ENCODE results near the gene LBH.

The LBH gene

DNA sequence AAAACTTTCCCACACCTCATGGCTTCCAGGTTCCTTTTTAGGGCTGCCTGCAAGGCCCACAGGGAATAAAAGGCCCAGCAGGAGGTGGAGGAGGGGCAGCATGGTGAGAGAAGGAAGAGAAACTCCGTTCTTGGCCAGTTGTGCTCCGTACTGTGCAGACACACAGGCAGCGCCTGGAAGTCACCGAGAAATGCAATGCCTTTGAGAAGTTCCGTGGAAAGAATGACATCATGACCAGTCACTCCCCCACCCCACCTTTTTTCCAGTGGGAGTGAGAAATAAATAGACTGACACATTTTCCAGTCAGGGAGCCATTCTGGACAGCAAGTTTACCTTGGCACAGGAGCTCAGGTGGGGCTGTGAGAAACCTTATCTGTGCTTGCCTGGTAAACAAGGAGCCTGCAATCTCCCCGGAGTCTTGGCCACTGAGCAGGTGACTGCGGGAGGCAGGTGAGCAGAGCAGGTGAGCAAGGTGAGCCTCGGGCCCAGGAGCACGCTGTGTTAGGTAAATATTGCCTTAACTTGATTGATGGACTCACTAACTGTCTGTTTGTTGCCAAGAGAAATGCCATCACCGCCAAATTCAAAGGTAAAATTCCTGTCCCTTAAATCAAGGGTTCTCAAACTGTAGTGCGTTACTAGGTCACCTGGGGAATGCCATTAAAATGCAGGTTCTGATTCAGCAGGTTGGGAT lies 13.5 kb upstream of the LBH start:
- DNase-seq (ENCODE audit: low spot score): no peak

GRCh38 chr2:30218338-30218713 lies 13.0 kb upstream of the LBH start:
- no peak for DNase-seq (ENCODE audit: low spot score)

DNA sequence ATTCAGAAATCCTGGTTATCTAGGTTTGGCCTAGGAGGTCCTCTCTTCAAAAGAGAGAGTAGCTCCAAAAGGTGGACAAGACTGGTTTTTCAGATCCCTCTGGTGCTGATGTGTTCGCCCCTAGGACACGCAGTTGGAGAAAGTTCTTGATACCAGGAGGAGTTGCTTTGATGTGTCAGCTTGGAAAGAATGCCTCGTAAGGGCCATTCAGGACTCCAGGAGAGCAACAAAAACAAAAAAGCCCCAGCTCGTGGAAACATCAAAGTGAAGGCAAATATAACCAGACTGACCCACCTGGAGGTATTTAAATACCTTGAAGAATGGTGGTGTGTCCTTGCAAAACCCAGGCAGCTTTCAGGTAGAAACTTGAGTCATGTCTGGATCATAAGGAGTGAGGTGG lies 12.5 kb upstream of the LBH start:
- DNase-seq (ENCODE audit: low spot score): no peak

GRCh38 chr2:30219886-30220875 lies 11.2 kb upstream of the LBH start:
- DNase-seq (ENCODE audit: low spot score): no peak

- DNase-seq (ENCODE audit: low spot score): no peak
Measured at GRCh38 chr2:30221531-30221930, 9.8 kb upstream of the LBH start.

GRCh38 chr2:30222031-30222430 lies 9.3 kb upstream of the LBH start:
- no peak for DNase-seq (ENCODE audit: low spot score)

GRCh38 chr2:30222636-30223360 lies 8.5 kb upstream of the LBH start:
- DNase-seq (ENCODE audit: low spot score): no peak

DNA sequence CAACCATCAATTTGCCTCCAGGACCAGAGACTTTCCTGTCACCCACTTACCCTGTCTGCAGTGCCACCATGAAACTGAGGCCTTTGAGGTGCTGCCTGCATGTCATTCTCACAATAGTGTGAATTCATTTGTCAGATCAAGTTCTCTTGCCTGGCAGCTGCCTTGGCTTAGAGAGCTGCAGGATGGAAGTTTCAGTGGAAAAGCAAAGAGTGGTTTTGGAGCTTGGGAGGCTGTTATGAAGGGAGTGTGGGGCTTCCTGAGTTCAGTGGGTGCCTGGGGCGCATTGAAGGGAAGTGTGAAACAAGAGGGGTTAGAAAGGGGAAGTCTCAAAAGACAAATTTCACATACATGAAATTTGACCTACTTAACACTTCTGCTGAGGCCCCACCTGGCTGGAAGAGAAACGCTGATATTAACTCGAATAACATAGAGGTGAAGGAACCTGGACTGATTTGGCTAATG lies 7.9 kb upstream of the LBH start:
- no peak for DNase-seq (ENCODE audit: low spot score)

GRCh38 chr2:30224151-30224550 lies 7.2 kb upstream of the LBH start:
- DNase-seq (ENCODE audit: low spot score): no peak

- DNase-seq (ENCODE audit: low spot score): peak; percentile 57
Measured at GRCh38 chr2:30225131-30225762, 6.1 kb upstream of the LBH start.

- DNase-seq (ENCODE audit: low spot score): no peak
Measured at GRCh38 chr2:30226144-30227032, 4.9 kb upstream of the LBH start.

GRCh38 chr2:30229596-30229995 lies 1.7 kb upstream of the LBH start:
- DNase-seq (ENCODE audit: low spot score): no peak

DNA sequence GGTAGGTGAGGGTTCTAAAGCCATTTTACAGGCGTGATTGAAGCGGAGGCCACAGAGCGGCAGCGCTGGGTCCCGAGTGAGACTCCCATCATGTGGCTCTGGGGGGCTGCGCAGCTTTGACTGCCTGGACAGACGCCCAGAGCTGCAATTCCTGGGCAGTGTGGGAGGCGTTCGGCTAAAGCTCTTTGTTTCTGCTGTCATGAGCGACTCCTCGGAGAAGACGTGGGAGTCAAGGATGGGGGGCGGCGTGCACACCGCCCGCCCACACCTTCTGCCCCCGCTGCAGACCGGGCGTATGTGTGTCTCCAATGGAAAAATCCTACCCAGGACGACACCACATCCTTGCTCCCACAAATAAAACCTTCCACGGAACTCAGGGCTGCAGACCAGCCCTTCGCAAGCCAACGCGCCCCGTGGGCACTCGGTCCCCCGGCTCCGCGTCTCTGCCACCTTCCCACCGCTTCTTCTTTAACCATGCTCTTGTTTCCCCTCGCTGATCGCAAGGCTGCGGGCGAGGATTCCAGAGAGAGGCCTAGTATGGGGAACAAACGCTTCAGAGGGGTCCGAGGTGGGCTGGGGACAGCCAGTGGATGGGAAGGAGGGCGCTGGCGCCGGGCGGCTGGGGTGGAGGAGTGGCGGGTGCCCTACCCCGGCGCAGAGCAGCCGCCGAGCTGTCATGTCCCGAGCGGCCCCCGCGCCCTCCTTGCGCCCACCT lies 680 bp upstream of the LBH start:
- DNase-seq (ENCODE audit: low spot score): peak; percentile 54

DNA sequence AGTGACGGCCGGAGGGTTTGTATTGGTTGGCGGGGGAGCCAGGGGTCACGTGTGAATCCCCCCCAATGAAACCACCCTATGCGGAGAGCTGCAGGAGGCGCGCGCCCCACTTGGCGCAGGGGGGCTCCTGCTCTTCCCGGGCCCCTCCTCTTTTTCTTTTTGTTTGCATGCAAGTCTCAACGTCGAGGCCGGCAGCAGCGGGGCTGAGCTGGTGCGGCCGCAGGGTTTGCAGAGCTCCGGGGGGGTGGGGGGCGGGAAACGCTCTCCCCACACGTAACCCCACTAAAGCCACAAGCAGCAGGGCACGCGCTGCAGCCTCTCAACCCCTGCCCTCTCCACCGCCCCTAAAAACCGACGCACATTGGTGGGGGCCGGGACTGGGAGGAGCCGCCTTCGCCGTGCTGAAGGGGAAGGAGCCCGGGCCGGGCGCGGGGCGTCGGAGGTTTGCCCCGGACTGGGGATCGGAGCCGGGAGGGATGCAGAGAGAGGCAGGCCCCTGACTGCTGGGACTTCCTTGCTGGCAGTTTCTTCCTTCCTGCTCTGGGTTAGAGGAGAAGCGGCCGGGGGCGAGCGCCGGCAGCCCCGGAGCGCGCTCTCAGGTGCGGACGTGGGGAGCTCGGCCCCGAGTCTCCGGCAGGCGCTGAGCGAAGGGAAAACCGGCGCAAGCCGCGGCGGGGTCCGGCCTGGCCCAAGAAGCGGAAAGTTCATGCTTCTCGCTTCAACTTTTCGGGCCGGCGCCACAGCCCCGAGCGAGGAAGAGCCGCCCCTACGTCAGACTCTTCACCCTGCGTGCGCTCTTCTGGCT lies 864 bp downstream of the LBH start:
- peak; percentile 70 for DNase-seq (ENCODE audit: low spot score)

DNA sequence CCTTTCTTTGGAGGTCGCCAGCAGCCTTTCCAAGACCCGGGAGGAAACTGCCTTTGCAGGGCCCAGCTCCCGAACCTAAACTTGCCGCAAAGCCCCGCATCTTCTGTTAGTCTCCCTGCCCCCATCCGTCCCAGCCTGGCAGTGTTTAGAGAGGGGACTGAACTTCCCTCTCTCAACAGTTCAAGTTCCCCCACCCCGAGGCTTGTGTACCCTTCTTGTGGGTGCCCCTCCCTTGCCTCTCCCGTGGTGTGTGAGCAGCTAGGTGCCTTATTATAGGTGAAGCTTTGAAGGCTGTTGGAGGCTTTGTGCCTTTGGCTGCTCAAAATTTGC lies 1.4 kb downstream of the LBH start:
- no peak for DNase-seq (ENCODE audit: low spot score)

DNA sequence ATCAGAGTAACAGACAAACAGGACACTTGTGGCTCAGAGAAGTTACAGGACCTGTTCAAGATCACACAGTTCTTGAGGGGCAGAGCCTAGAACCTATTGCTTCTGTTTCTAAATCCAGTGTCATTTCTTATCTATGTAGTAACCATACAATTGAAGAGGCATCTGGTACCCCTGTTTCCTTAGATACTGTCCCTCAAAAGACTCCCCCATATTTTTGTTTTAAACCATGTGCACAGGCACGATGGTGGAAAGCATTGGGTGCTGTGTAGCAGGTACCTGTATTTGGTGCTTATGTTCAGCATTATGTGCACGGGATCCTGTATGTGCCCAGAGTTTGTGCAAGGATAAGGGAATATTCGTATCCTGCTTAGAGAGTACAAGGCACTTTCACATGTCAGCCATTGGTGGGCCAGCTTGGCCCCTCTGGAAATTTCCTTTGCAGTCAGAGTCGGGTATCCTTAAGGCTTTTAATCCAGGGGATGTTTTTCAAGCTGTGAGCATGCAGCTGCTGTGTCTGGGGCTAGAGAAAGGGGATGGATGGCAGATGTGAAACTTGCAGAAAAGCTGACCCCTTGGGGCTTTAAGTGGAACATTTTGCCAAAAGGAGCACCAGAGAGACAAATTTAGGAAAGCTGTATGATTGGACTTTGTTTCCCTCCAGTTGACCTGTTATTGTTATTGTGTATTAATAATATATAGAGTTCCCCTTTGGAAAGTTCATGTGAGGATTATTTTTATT lies 2.1 kb downstream of the LBH start:
- no peak for DNase-seq (ENCODE audit: low spot score)

GRCh38 chr2:30234180-30234971 lies 3.0 kb downstream of the LBH start:
- peak; percentile 84 for DNase-seq (ENCODE audit: low spot score)

DNA sequence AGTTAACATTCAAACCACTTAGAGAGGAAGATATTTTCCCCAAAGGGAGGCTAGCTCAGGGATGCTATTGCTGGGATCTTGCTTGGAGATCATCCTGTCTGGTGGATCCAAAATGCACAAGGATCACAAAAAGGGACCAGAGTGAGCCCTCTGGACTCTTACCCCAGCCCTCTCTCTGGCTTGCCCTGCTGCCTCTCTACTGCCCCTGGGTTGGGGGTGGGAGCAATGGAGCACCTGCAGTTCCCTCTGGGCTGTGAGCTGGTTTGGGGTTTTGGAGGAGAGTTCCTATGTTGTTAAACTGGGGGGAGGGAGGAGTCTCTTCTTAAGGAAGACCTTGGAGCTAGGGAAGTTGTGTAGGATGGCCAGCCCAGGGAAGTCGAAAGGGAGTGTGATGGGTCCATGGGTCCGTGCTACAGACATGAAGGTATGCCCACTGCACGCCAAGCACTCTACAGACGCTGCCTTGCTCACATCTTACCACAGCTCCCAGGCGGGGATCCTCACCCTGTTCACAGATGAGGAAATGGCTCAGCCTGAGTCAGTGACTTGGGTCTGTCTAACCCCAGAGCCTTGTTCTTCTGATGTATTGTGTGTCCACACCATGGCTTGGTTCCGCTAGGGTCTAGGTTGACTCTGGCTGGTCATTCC lies 3.8 kb downstream of the LBH start:
- peak; percentile 35 for DNase-seq (ENCODE audit: low spot score)
